Body of pancreas (tissue), 4 donors: Measurements from ENCODE around the gene TBRG1. TPM values are rescaled to one million over a fixed set of nuclear protein-coding genes. Genes with fewer than 3 reads are reported as not detected.

ENCODE experiments used
- ATAC-seq: fragments of 150-250 bp; one replicate; pipeline ENCODE4 v1.9.1; 2016
- DNase-seq, 4 donors: peaks; one replicate each; pipeline ENCODE4 v3.0.0-alpha.2; 2019
- H3K27ac ChIP-seq, 4 donors: fragments of 200-600 bp; sonication (generic); 1 replicate in 3 of 4; 2 replicates in 1 of 4; pipeline versions ENCODE4 v1.5.1 to v1.6.1; 2016 to 2019; ENCODE audit warnings: mild to moderate bottlenecking in 1 of 4, mixed read lengths in 1 of 4, moderate library complexity in 1 of 4
- H3K27me3 ChIP-seq, 2 donors: fragments of 200-600 bp; sonication (generic); one replicate each; pipeline ENCODE4 v1.6.0; 2016; ENCODE audit warnings: mild to moderate bottlenecking in 1 of 2
- H3K36me3 ChIP-seq, 2 donors: fragments of 200-600 bp; sonication (generic); replicated peaks in 1 of 2; 2 replicates each; pipeline ENCODE4 v1.5.1; 2016; ENCODE audit warnings: low read depth in 2 of 2; ENCODE audit not compliant: insufficient read depth in 1 of 2
- H3K4me1 ChIP-seq: fragments of 200-600 bp; sonication (generic); one replicate; pipeline ENCODE4 v1.6.0; 2016
- H3K4me3 ChIP-seq, 2 donors: fragments of 200-600 bp; sonication (generic); 1 replicate in 1 of 2; 2 replicates in 1 of 2; pipeline ENCODE4 v1.5.1; 2016 to 2019
- H3K9me3 ChIP-seq, 3 donors: fragments of 200-600 bp; sonication (generic); 1 replicate in 2 of 3; 2 replicates in 1 of 3; pipeline ENCODE4 v1.5.1; 2016
- POLR2A ChIP-seq, 3 donors: fragments of 450-650 bp; IDR thresholded peaks; one replicate each; pipeline ENCODE4 v1.6.1; 2016; ENCODE audit warnings: antibody characterized with exemption in 3 of 3, mild to moderate bottlenecking in 2 of 3
- WGBS, 2 donors: methylation state at CpG; one replicate each; pipeline ENCODE4 v1.1.5; 2017; 5-methylcytosine and 5-hydroxymethylcytosine counted together
- intact Hi-C: fragments of 100-400 bp; cut with DNase I; formaldehyde crosslinking; loops from one replicate; pipeline ENCODE4 v1.15.1; 2023
- total RNA-seq, 2 donors: library from RNA; depleted of rRNA; stranded (reverse); fragments of >200 nt; gene quantifications; one replicate each; pipeline ENCODE4 v1.1.0, GENCODE V29; 2016
- TF ChIP-seq, protein P1 (sequence below), 7 experiments: fragments of 450-650 bp in 4 of 7; fragments of 200-600 bp in 3 of 7; sonication (generic) in 3 of 7; IDR thresholded peaks; one replicate each; pipeline ENCODE4 v1.5.1; 2016 to 2019; ENCODE audit warnings: antibody characterized with exemption in 7 of 7

Gene TBRG1
- total RNA-seq, 2 donors from 2014 or later: 18.9 to 23.4 TPM

DNA sequence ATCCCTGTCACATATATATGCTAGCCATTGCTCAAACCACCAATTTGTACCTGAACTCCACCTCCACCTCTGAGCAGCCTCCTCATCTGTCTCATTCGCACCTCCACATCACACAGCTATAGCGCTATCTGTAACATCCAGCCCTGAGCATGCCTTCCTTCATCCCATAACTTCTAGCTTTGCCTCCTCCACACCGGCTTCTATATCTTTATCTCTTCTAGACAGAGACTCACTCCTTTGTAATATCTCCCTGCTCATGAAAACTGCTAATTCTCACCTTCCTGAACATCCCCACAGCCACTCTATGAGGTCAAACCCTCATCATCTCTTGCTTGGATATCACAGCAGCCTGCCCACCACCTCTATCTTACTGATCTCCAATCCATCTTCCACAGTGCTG is 44.9 kb downstream of the TBRG1 start:
- Histone ChIP-seq H3K36me3 (no peaks in the 10 kb centered on the region), H3K27me3 (no peaks in the 10 kb centered on the region), H3K4me1 (peaks cover 2% of the 10 kb centered on the region), H3K27ac (no peak overlapping the region), H3K9me3 (no peaks in the 10 kb centered on the region), H3K4me3 (no peak overlapping the region)
- intact Hi-C loops: loop anchor here (10.0 kb wide), 2 partner anchors 97 to 177 kb away; partner anchors contain the start of gene ESAM
- TF ChIP-seq, protein P1, sequence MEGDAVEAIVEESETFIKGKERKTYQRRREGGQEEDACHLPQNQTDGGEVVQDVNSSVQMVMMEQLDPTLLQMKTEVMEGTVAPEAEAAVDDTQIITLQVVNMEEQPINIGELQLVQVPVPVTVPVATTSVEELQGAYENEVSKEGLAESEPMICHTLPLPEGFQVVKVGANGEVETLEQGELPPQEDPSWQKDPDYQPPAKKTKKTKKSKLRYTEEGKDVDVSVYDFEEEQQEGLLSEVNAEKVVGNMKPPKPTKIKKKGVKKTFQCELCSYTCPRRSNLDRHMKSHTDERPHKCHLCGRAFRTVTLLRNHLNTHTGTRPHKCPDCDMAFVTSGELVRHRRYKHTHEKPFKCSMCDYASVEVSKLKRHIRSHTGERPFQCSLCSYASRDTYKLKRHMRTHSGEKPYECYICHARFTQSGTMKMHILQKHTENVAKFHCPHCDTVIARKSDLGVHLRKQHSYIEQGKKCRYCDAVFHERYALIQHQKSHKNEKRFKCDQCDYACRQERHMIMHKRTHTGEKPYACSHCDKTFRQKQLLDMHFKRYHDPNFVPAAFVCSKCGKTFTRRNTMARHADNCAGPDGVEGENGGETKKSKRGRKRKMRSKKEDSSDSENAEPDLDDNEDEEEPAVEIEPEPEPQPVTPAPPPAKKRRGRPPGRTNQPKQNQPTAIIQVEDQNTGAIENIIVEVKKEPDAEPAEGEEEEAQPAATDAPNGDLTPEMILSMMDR (IDR thresholded peaks at IDR 0.05): no peak
- no peak for TF ChIP-seq POLR2A (IDR thresholded peaks at IDR 0.05)
- 93 to 94% methylated on average over 3 of the region's 3 CpGs for WGBS, 2 donors
- ATAC-seq (no peak), DNase-seq (no peak)

DNA sequence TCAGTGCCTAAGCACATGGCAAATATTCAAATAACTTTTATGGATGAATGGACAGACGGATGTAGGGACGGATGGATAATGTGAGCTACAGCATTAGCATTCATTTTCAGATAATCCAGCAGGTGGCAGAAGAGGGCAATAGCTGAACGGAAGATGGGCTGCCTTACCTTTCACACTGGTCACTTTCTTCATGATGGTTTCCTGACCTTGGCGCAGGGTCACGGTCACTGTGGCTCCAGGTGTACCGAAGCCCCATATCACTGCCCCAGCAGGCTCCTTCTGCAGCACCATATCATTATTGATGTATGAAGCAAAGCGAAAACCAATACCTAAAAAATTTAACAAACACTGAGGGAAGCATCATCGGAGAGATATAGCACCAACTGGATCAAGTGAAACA is 46.5 kb downstream of the TBRG1 start:
- Histone ChIP-seq H3K4me3 (no peak overlapping the region), H3K4me1 (peaks cover 10% of the 10 kb centered on the region), H3K36me3 (no peaks in the 10 kb centered on the region), H3K9me3 (no peaks in the 10 kb centered on the region), H3K27ac (no peak overlapping the region), H3K27me3 (no peaks in the 10 kb centered on the region)
- peak; percentile 32 to 55 (median 40) for DNase-seq
- 17% methylated on average over 8 of the region's 8 CpGs for WGBS, 2 donors
- intact Hi-C loops: loop anchor here (10.0 kb wide), 2 partner anchors 96 to 176 kb away; partner anchors contain the start of gene ESAM
- TF ChIP-seq POLR2A (IDR thresholded peaks at IDR 0.05): no peak
- TF ChIP-seq, protein P1 (IDR thresholded peaks at IDR 0.05): peak; percentile 52 to 88 (median 82)
- no peak for ATAC-seq

DNA sequence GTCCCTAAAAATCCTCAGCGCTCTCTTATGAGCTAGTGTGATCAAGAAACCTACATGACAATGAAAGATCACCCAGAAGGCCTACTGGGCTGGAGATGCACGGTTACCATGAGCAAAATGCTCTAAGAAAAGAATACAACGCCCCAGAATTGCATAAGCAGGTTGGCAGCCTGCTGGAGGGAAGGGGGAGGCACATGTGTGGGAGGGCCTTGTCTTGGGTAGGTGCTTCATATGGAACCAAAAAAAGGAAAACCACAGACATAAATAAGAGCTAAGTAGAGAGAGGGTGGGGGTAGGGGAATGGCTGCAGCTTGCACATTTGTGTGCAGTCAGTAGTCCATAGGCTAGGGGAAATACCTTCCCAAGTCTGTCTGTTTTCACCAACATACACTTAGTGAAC is 48.1 kb downstream of the TBRG1 start:
- Histone ChIP-seq H3K27me3 (no peaks in the 10 kb centered on the region), H3K9me3 (no peaks in the 10 kb centered on the region), H3K4me1 (peaks cover 14% of the 10 kb centered on the region), H3K27ac (no peak overlapping the region), H3K36me3 (no peaks in the 10 kb centered on the region), H3K4me3 (no peak overlapping the region)
- intact Hi-C loops: no loop called here
- no peak for TF ChIP-seq POLR2A (IDR thresholded peaks at IDR 0.05)
- TF ChIP-seq, protein P1 (IDR thresholded peaks at IDR 0.05): no peak
- DNase-seq: no peak
- ATAC-seq: no peak
- 48 to 56% methylated on average over 3 of the region's 3 CpGs for WGBS, 2 donors

DNA sequence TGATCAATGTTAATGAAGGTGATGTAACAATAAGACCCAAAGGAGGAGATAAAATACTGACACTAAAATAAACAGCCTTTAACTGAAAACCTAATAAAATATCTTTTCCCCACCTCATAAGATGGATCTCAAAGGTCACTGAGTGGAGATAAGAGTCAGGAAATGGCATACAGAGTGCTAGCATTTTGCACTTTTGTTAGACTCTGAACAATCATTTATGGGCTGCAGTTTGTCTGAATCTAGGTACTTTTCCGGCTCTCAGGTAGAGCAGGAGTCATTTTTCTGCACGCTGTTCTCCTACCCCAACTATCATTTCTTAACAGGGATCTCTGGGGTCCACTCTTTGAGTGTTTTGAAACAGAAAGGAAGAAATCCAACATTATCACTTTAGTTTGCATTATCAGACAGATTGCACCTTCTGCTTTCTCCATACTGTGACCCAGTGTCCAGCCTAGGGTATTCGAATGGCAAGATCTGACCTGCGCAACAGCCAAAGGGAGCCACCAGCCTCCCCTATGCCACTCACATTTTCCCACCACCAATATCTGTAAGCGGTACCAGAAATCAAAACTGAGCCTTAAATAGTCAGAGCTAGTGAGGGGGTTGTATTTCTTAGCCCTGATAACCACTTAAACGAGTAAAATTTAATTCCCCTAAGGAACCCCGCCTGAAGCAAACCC is 50.0 kb downstream of the TBRG1 start:
- H3K36me3 ChIP-seq: no peaks in the 10 kb centered on the region
- no peaks in the 10 kb centered on the region for H3K27me3 ChIP-seq
- no peak for DNase-seq
- no peak for TF ChIP-seq POLR2A (IDR thresholded peaks at IDR 0.05)
- TF ChIP-seq, protein P1 (IDR thresholded peaks at IDR 0.05): no peak
- H3K27ac ChIP-seq: peak overlapping the region in 3 of 4 donors; percentile 71 to 87 (median 78)
- WGBS, 2 donors: 55 to 56% methylated on average over 7 of the region's 7 CpGs
- intact Hi-C loops: no loop called here
- peaks cover 14% of the 10 kb centered on the region for H3K4me1 ChIP-seq
- H3K4me3 ChIP-seq: peak overlapping the region in 1 of 2 donors; percentile 81
- H3K9me3 ChIP-seq: no peaks in the 10 kb centered on the region
- ATAC-seq: no peak
